Measurements from ENCODE around the gene SLC44A4.
"Not testable (repeated sequence)": the region's sequence is repeated elsewhere in the genome, so short reads cannot be mapped to it uniquely, and the experiment has no call there.

SLC44A4 gene

DNA sequence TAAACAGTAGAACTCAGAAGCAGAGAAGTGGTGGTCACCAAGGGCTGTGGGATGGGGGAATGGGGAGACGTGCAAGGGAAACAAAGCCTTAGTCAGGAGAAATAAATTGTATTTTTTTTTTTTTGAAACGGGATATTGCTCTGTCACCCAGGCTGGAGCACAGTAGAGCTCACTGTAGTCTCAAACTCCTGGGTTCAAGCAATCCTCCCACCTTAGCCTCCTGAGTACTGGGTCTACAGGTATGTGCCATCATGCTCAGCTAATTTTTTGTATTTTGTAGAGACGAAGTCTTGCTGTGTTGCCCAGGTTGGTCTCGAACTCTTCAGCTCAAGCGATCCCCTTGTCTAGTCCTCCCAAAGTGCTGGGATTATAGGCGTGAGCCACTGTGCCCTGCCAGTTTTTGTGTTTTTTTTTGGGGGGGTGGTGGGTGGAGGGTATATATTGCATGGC is 47.9 kb downstream of the SLC44A4 start:
- DNase-seq (ENCODE audit: low read depth in 4 of 4, low spot score in 1 of 4), result no peak

DNA sequence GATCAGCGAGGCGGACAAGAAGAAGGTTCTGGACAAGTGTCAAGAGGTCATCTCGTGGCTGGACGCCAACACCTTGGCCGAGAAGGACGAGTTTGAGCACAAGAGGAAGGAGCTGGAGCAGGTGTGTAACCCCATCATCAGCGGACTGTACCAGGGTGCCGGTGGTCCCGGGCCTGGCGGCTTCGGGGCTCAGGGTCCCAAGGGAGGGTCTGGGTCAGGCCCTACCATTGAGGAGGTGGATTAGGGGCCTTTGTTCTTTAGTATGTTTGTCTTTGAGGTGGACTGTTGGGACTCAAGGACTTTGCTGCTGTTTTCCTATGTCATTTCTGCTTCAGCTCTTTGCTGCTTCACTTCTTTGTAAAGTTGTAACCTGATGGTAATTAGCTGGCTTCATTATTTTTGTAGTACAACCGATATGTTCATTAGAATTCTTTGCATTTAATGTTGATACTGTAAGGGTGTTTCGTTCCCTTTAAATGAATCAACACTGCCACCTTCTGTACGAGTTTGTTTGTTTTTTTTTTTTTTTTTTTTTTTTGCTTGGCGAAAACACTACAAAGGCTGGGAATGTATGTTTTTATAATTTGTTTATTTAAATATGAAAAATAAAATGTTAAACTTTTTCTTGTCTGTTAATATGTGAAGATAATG is 49.0 kb downstream of the SLC44A4 start:
- DNase-seq (ENCODE audit: low read depth in 4 of 4, low spot score in 1 of 4), result no peak

DNA sequence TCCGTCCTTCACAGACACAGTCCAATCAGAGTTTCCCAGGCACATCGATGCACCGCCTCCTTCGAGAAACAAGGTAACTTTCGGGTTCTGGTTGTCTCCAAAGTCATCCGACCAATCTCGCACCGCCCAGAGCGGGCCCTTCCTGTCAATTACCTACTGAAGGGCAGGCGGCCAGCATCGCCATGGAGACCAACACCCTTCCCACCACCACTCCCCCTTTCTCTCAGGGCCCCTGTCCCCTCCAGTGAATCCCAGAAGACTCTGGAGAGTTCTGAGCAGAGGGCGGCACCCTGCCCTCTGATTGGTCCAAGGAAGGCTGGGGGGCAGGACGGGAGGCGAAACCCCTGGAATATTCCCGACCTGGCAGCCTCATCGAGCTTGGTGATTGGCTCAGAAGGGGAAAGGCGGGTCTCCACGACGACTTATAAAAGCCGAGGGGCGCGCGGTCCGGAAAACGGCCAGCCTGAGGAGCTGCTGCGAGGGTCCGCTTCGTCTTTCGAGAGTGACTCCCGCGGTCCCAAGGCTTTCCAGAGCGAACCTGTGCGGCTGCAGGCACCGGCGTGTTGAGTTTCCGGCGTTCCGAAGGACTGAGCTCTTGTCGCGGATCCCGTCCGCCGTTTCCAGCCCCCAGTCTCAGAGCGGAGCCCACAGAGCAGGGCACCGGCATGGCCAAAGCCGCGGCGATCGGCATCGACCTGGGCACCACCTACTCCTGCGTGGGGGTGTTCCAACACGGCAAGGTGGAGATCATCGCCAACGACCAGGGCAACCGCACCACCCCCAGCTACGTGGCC is 51.3 kb downstream of the SLC44A4 start, which contains the start of gene HSPA1B:
HSPA1B (plus strand) TSS at position 453 of the 794 bp plus-strand sequence; CDS start at position 666, 213 bp downstream.
- peak; percentile 71 to 91 (median 84) for DNase-seq (ENCODE audit: low read depth in 4 of 4, low spot score in 1 of 4)

DNA sequence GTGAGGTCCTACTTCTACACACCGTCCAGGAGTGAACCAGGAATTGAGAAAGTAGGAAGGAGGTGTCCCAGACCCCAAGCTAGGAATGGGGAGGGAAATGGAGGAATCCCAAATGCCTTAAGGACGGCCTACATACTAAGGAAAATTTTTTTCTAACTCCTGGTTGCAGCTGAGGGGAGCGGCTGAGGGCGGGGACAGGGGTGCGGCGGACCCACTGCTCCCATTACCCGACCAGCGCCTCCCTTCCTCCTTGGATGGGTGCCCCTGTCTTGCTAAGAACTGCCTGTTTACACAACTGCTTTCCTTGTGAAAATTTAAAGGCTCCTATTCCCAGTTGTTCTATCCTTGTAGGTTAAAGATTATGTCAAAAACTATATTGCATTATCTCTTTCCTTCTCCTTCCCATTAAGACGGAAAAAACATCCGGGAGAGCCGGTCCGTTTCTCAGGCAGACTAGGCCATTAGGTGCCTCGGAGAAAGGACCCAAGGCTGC is 52.0 kb downstream of the SLC44A4 start:
- DNase-seq (ENCODE audit: low read depth in 4 of 4, low spot score in 1 of 4), result no peak

DNA sequence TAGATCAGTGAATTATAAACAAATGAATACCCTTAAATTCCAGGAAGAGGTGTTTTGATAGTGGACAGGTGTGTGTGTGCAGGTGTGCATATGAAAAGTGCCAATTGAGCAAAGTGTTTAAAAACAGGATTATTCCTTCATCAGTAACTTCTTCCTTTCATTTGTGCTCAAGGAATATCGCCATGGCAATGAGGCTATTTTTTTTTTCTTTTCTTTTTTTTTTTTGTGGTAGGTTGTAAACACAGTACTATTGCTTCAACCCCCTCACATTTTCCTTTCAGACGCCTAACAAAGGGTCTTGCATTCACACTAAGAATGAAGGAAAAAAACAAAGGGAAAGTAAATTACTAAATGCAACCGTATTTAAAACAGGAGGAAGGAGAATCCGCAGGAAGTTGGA is 53.2 kb downstream of the SLC44A4 start:
- no peak for DNase-seq (ENCODE audit: low read depth in 4 of 4, low spot score in 1 of 4)

DNA sequence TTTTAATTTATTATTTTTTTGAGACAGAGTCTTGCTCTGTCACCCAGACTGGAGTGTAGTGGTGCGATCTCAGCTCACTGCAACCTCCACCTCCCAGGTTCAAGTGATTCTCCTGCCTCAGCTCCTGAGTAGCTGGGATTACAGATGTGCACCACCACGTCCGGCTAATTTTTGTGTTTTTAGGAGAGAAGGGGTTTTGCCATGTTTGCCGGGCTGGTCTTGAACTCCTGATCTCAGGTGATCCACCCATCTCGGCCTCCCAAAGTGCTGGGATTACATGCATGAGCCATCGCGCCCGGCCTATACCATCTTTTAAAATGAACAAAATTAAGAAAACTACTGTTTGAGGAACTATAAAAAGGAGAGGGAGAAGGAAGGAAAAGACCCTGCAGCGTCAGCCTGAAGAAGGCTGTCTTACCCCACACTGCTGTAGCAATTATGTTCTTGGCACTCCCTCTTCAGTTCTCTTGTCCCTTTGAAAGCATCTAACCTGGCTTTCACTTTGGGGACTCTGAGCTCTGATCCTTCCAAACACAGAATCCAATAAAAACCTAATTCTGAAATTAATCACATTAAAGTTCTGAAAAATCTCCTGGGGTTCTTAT is 55.1 kb downstream of the SLC44A4 start:
- DNase-seq (ENCODE audit: low read depth in 4 of 4, low spot score in 1 of 4), result not testable (repeated sequence)

DNA sequence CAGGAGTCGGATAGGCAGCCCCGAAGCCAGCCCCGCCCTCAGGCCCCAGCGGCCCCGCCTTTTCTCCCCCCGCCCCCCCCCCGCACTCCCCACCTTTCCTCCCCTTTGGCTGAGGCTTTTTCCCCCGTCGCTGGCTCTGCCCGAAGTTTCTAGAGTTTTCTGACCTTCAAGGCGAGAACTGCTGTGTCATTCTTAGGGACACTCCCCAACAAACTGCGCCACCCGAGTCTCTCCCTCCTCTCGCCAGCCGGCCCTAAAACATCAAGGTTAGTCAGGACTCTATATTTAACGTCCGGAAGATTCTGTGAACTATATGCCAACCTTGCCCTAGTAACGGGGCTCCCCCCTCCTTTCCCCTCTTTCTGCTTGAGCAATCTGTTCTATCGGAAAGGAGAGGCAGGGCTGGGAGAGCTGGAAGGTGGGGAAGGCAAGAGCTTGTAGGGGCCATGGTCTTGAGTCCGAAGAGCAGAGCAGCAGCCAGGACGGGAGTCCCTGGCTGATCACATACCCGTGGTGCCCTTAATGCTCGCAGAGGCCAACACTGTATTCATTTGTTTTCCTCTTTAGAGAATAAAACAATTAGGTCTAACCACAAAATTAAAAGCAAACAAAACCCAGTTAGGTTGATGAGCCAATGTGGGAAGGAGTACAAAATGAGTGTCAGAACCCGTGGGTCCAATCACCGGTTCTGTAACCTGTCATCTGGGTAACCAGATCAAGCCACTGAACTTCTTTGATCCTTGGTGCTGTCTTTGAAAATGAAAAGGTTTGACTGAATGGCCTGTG is 56.6 kb downstream of the SLC44A4 start:
- peak in 1 of 4 experiments; percentile 46 for DNase-seq (ENCODE audit: low read depth in 4 of 4, low spot score in 1 of 4)

DNA sequence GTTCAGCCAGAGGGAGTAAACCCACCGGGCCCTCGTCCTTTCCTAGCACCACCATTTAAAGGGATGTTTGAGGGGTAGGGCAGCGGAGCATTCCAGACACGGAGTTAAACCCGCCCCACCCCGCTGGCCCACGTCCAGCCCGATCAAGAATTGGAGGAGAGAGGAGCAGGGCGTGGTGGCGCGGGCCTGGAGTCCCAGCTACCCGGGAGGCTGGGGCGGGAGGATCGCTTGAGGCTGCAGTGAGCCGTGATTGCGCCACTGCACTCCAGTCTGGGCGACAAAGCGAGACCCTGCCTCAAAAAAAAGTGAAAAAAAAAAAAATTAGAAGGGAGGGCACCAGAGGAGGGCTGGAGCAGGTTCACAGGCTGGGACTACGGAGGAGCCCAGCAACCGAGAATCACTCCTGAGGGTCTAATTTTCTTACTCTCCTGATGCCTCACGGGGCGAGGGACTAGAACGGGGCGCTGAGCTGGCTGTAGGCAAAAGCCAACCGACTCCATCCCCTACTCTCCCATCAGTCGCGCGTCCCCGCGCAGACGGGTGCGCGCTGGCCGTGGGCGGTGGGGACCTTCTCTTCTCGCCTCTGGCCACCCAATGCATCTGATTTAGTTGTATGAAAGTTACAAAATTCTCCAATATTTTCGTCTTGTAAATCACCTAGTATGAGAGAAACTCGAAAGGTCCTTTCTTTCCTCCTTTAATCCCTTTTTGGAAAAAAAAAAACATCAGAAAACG is 57.3 kb downstream of the SLC44A4 start:
- DNase-seq (ENCODE audit: low read depth in 4 of 4, low spot score in 1 of 4), result peak in 2 of 4 experiments; percentile 63 to 65

DNA sequence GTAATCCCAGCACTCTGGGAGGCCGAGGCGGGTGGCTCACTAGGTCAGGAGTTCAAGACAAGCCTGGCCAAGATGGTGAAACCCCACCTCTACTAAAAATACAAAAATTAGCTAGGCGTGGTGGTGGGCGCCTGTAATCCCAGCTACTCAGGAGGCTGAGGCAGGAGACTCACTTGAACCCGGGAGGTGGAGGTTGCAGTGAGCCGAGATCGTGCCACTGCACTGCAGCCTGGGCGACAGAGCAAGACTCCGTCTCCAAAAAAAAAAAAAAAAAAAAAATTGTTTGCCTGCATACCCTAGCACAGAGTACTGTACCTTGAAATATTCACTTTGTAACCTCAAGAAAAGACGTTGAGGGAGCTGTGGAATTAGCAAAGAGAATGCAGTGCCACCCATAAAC is 58.4 kb downstream of the SLC44A4 start:
- not testable (repeated sequence) for DNase-seq (ENCODE audit: low read depth in 4 of 4, low spot score in 1 of 4)

DNA sequence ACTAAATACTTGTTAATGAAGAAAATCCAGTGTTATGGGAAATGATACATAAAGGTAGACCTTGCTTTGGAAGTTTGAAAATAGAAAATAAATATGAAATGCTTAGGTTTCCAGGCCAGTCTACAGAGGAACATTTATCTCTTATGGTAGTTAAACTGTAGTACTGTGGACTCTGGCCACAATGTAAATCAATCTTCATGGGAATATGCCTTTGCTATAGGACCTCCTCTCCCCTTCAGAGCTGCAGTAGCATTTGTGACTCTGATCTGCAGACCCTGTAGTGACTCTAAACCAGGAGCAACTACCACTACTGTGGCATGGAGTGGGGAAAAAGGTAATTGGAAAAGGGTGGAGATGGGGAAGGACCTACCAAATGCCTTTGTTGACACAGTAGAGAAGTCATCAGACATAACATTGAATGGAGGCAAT is 58.9 kb downstream of the SLC44A4 start:
- DNase-seq (ENCODE audit: low read depth in 4 of 4, low spot score in 1 of 4), result no peak

DNA sequence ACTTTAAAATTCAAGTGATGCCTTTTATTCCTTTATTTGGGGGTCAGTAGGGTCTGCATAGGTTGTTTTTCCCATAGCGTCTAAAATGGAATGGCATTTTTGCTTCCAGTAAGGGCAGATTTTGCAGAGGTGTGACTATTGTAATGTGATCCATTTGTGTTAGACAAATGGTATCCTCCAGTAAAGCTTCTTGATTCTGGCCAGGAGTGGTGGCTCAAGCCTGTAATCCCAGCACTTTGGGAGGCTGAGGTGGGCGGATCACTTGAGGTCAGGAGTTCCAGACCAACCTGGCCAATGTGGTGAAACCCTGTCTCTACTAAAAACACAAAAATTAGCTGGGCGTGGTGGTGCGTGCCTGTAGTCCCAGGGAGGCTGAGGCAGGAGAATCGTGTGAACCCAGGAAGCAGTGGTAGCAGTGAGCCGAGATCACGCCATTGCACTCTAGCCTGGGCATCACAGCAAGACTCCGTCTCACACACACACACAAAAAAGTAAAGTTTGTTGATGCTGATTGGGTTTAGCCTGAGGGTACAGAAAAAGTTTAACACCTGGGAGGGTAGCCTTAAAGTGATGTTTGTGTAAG is 60.8 kb downstream of the SLC44A4 start:
- DNase-seq (ENCODE audit: low read depth in 4 of 4, low spot score in 1 of 4), result not testable (repeated sequence)

DNA sequence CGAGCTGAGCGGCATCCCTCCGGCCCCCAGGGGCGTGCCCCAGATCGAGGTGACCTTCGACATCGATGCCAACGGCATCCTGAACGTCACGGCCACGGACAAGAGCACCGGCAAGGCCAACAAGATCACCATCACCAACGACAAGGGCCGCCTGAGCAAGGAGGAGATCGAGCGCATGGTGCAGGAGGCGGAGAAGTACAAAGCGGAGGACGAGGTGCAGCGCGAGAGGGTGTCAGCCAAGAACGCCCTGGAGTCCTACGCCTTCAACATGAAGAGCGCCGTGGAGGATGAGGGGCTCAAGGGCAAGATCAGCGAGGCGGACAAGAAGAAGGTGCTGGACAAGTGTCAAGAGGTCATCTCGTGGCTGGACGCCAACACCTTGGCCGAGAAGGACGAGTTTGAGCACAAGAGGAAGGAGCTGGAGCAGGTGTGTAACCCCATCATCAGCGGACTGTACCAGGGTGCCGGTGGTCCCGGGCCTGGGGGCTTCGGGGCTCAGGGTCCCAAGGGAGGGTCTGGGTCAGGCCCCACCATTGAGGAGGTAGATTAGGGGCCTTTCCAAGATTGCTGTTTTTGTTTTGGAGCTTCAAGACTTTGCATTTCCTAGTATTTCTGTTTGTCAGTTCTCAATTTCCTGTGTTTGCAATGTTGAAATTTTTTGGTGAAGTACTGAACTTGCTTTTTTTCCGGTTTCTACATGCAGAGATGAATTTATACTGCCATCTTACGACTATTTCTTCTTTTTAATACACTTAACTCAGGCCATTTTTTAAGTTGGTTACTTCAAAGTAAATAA is 61.5 kb downstream of the SLC44A4 start:
- not testable (repeated sequence) for DNase-seq (ENCODE audit: low read depth in 4 of 4, low spot score in 1 of 4)

DNA sequence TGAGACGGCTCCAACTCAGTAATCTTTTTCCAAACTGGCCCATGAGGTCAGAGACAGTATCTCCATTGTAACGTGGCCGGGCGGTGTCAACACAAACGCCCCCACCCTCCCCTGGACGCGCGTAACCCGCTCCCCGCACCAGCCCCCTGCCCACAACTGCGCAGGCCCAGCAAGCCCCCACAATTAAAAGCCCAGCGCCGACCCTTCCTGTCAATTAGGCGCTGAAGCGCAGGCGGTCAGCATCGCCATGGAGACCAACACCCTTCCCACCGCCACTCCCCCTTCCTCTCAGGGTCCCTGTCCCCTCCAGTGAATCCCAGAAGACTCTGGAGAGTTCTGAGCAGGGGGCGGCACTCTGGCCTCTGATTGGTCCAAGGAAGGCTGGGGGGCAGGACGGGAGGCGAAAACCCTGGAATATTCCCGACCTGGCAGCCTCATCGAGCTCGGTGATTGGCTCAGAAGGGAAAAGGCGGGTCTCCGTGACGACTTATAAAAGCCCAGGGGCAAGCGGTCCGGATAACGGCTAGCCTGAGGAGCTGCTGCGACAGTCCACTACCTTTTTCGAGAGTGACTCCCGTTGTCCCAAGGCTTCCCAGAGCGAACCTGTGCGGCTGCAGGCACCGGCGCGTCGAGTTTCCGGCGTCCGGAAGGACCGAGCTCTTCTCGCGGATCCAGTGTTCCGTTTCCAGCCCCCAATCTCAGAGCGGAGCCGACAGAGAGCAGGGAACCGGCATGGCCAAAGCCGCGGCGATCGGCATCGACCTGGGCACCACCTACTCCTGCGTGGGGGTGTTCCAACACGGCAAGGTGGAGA is 63.6 kb downstream of the SLC44A4 start, which contains the start of the genes HSPA1A and HSPA1L:
HSPA1A (plus strand) TSS at position 519 of the 814 bp plus-strand sequence; CDS start at position 733, 214 bp downstream.
HSPA1L (minus strand) TSS at position 259 of the 814 bp plus-strand sequence. CDS start 3,311 bp downstream, outside the sequence.
- DNase-seq (ENCODE audit: low read depth in 4 of 4, low spot score in 1 of 4), result peak in 1 of 4 experiments; percentile 58

DNA sequence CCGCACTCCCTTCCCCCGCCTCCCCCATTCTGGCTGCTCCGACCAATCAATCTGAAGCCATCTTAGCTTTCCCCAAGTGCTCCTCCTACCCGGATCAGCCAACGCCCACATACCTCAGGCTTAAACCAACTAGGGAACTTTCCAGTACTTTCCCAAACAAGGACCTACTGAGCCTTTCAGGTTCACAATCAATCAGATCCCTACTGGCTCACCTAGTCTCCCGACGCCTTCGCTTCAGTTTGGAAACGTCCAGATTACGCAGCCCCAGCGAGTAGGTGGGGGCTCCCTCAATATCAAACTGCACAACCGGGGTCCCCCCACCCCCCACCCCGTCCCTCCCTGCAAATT is 64.1 kb downstream of the SLC44A4 start:
- DNase-seq (ENCODE audit: low read depth in 4 of 4, low spot score in 1 of 4), result peak in 2 of 4 experiments; percentile 56 to 68

DNA sequence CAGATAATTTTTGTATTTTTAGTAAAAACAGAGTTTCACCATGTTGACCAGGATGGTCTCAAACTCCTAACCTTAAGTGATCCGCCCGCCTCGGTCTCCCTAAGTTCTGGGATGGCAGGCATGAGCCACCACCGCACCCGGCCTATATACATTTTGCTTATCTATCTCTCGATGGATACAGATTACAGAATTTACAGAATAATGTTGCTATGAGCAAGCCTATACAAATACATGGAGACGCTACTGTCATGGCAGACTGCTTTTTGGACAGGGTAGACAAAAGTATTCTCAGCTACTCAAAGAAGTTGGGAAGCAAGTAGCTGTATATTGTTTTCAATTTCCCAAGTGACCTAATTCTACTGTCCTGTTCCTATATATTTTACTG is 65.3 kb downstream of the SLC44A4 start:
- DNase-seq (ENCODE audit: low read depth in 4 of 4, low spot score in 1 of 4), result no peak

Measured in stimulated activated CD4-positive, alpha-beta T cell treated with anti-CD3 and anti-CD28 coated beads, Interleukin-1b, Interleukin-23, amount 100 ng/mL, for 24 hours (primary cell).